Measurements from ENCODE around the gene TMEM116.
"Not testable (repeated sequence)": the region's sequence is repeated elsewhere in the genome, so short reads cannot be mapped to it uniquely, and the experiment has no call there.

The TMEM116 gene

GRCh38 chr12:112008918-112009317 lies 4.0 kb downstream of the TMEM116 start:
- no peak for DNase-seq

DNA sequence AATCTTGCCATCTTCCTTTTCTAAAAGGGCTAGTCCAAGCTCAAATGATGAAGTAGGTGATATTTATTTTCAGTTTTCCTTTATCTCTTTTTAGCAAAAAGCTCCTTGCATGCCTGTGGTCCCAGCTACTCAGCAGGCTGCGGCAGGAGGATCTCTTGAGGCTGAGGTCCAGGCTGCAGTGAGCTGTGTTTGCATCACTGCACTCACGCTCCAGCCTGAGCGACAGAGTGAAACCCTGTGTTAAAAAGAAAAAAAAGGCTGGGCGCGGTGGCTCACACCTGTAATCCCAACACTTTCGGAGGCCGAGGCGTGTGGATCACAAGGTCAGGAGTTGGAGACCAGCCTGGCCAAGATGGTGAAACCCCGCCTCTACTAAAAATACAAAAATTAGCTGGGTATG lies 5.0 kb downstream of the TMEM116 start:
- DNase-seq = no peak

- no peak for DNase-seq
These were observed 7.3 kb downstream of the TMEM116 start for GRCh38 chr12:112005419-112006395.

DNA sequence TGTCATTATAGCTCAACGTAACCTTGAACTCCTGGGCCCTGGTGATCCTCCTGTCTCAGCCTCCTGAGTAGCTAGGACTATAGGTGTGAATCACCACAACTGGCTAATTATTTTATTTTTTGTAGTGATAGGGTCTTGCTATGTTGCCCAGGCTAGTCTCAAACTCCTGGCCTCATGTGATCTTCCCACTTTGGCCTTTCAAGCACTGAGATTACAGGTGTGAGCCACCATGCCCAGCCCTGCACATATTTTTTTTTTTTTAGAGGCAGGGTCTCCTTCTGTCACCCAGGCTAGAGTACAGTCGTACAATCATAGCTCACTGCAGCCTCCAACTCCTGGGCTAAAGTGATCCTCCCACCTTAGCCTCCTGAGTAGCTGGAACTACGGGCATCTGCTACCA lies 8.9 kb downstream of the TMEM116 start:
- DNase-seq = no peak

DNA sequence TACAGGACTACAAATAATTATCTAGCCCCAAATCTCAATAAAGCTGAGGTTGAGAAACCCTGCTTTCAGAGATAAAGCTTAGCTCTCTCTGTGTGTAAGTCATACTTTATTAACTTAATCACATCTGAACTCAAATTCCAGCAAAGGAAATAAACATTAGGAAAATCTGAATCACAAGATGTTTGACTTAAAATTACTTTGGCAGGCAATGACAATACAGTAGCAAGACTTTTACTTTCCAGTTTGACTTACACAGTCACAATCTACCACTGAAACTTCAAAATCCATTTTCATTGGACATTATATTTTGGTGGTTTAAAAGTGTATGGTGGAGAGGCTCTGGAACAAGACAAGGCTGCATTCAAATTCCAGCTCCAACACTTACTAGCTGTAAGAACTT lies 11.4 kb downstream of the TMEM116 start:
- DNase-seq = no peak

DNA sequence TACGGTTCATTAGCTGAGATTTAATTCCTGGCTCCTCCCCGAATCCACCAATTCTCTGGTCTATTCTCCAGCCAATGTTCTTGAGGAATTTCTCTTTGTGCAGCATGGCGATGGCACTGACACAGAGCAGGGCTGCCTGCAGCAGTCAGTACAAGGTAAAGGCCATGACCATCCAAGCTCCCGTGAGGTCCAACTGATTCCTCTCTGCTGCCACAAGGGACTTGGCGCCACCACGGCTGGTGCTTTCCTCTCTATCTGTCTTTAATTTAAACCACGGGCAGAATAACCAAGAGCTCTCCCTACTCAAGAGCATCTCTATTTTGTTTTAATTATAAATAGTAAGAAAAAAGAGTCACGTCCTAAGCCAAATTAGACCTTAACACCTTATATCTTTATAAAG lies 12.1 kb downstream of the TMEM116 start:
- no peak for DNase-seq

- not testable (repeated sequence) for DNase-seq
These were observed 13.8 kb downstream of the TMEM116 start for GRCh38 chr12:111999129-111999528.

- no peak for DNase-seq
These were observed 14.9 kb downstream of the TMEM116 start for GRCh38 chr12:111998015-111998414.

DNA sequence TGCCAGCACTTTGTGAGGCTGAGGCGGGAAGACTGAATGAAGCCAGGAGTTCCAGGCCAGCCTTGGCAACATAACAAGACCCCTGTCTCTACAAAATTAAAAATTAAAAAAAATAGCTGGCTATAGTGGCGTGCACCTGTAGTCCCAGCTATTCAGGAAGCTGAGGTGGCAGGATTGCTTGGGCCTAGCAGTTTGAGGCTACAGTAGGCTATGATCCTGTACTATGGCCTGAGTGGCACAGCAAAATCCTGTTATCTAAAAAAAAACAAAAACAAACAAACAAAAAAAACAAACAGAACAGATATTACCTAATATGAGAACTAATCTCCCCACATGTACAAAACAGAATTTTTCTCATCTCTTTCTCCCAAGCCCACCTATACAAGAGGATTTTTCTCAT lies 15.7 kb downstream of the TMEM116 start:
- no peak for DNase-seq

- DNase-seq = no peak
These were observed 17.0 kb downstream of the TMEM116 start for GRCh38 chr12:111995782-111996480.

- DNase-seq = not testable (repeated sequence)
These were observed 18.5 kb downstream of the TMEM116 start for GRCh38 chr12:111994211-111995111.

DNA sequence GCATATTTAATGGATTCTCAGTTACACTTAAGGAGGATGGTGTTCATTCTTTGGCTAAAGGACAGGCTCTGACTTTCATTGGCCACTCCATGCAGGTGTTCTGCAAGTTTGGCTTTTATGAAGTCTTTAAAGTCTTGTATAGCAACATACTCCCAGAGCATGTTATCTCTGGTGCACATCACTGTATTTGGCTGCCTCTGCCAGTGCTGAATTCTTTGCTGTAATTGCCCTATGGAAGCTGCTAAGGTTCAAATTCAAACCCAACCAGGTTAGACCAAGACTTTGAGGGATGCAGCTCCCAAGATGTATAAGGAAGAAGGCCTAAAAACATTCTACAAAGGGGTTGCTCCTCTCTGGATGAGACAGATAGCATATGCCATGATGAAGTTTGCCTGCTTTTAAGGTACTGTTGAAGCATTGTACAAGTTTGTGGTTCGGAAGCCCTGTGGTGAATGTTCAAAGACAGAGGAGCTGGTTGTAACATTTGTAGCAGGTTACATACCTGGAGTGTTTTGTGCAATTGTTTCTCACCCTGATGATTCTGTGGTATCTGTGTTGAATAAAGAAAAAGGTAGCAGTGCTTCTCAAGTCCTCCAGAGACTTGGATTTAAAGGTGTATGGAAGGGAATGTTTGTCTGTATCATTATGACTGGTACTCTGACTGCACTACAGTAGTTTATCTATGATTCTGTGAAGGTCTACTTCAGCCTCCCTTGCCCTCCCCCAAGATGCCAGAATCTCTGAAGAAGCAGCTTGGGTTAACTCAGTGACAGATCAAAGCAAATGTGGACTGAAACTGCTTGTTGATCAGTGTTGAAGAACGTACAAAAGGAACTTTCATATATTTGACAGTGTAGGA lies 19.4 kb downstream of the TMEM116 start:
- no peak for DNase-seq

DNA sequence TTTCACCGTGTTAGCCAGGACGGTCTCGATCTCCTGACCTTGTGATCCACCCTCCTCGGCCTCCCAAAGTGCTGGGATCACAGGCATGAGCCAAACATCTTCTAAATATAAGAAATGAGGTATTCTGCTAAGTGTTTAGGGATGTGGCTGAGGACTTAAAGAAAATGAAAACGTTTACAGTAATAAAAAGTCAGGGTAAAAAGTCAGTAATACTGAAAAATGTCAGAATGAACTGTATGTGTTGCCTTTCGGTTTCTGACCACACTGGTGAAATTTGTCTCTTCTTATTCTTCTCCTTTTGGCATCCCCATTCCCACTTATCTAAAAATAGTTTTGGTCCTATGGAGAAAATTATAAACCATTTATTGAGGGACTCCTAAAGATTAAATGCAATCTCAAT lies 20.5 kb downstream of the TMEM116 start:
- no peak for DNase-seq

GRCh38 chr12:111991946-111992345 lies 21.0 kb downstream of the TMEM116 start:
- no peak for DNase-seq

DNA sequence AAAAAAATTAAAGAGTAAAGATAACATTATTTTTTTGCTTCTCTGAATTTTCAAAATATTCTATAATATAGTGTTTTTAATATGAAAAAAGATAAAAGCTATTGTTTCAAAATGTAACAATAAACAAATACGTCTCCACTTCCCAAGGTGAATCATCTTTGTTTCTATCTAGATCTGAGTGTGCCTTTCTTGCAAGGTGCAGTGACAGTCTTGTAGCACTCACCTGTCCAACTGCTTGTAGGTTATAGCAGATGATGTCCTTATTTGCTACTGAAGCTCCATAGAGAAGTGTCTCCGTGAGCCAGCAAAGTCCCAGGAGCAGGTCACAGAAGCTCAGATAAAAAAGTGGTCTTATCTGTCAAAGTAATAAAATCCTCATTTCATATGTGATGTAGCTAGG lies 21.4 kb downstream of the TMEM116 start:
- DNase-seq = no peak

GRCh38 chr12:111984820-111985219 lies 28.1 kb downstream of the TMEM116 start:
- no peak for DNase-seq

DNA sequence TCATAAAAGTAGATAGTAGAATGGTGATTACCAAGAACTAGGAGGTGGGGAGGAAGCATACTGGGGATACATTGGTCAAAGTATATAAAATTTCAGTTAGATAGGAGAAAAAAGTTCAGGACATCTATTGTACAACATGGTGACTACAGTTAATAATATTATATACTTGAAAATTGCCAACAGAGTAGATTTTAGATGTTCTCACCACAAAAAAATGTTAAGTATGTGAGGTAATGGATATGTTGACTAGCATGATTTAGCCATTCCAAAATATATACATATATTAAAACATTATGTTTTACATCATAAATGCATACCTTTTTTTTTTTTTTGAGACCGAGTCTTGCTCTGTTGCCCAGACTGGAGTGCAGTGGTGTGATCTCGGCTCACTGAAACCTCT lies 31.0 kb downstream of the TMEM116 start:
- DNase-seq = no peak

GRCh38 chr12:111980598-111980997 lies 32.4 kb downstream of the TMEM116 start:
- DNase-seq = no peak

DNA sequence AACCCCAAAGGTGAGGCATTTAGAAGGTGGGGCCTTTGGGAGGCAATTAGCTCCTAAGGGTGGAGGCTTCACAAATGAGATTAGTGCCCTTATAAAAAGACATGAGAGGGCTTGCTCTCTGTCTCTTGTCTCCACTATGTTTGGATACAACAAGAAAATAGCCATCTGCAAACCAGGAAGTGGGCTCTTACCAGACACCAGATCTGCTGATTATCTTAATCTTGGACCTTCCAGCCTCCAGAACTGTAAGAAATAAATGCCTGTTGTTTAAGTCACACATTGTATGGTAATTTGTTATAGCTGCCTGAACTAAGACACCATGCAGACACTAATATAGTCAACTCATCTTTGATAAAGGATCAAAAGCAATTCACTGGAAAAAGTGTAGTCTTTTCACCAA lies 34.4 kb downstream of the TMEM116 start:
- no peak for DNase-seq

DNA sequence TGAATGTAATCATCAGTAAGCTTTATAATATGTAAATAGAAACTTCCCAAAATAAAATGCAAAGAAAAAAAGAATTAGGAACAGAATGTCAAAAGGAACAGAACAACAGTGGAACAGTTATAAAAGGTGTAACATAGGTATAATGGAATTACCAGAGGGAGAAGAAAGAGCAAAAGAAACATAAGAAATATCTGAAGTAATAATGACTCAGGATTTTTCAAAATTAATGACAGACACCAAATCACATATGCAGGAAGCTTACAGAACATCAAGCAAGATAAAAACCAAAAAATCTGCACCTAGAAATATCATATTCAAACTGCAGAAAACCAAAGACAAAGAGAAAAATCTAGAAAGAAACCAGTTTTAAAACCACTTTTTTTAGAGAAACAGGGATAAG lies 36.1 kb downstream of the TMEM116 start:
- DNase-seq = no peak

DNA sequence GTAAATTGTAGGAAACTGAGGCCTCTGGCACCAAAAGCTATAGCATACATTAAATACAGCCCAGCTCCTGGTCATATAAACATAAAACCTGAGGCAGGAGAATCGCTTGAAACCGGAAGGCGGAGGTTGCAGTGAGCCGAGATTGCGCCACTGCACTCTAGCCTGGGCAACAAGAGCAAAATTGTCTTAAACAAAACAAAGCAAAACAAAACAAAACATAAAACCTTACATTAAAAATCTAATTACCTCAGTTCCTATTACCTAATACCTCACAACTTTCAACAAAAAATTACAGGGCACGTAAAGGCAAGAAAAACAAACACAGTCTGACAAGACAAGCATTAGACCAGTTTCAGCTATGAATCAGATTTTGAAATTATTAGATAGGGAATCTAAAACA lies 36.7 kb downstream of the TMEM116 start:
- no peak for DNase-seq

Measured in NCI-H526 (cell line).